ENCODE data around the gene POC5. TPM values are rescaled to one million over a fixed set of nuclear protein-coding genes. Genes with fewer than 3 reads are reported as not detected.
A peak's percentile ranks its signal among the peaks of the same experiment; 100 is the strongest.

POC5 gene
- total RNA-seq, 1 experiment from 2014 or later, result 9.7 TPM

GRCh38 chr5:75716715-75717081 lies 539 bp downstream of the POC5 start:
- Histone ChIP-seq H3K4me1 (ENCODE audit: insufficient read depth, low read length) (peaks cover 6% of the 10 kb centered on the region), H3K4me2 (ENCODE audit: low read length) (peak overlapping the region; percentile 90), H3K27me3 (ENCODE audit: low read length) (no peaks in the 10 kb centered on the region), H3K9ac (ENCODE audit: low read length) (peak overlapping the region; percentile 85), H3K27ac (ENCODE audit: low read length) (peak overlapping the region; percentile 91), H3K36me3 (ENCODE audit: low read depth, low read length) (peaks cover 2% of the 10 kb centered on the region; the same call in 1 of the 2 replicates), H3K9me3 (ENCODE audit: low read length) (no peaks in the 10 kb centered on the region), H3K79me2 (ENCODE audit: low read length) (peaks cover 52% of the 10 kb centered on the region), H4K20me1 (ENCODE audit: low read length) (no peaks in the 10 kb centered on the region), H3K4me3 (ENCODE audit: low read length) (peak overlapping the region; percentile 96), H3F3A (ENCODE audit: low read length, unreplicated experiment) (no peaks in the 10 kb centered on the region), H2AFZ (ENCODE audit: low read length) (peak overlapping the region; percentile 78), H3K9me2 (replicated peaks; ENCODE audit: low read length) (no peaks in the 10 kb centered on the region)
- TF ChIP-seq EZH2 (IDR thresholded peaks at IDR 0.05; ENCODE audit: low read length, unreplicated experiment), result no peak
- TF ChIP-seq EZH2phosphoT487 (IDR thresholded peaks at IDR 0.05; ENCODE audit: borderline replicate concordance, low read length), result no peak
- TF ChIP-seq CTCF (conservative IDR thresholded peaks at IDR 0.05; ENCODE audit: low read depth, low read length), result no peak
- DNase-seq, result no peak
- intact Hi-C loops (cut with micrococcal nuclease), result no loop called here
- BruUV-seq (replicated peaks), result TSS peak; percentile 75
- ChIA-PET CTCF (interaction anchor here (0.7 kb wide), 1 partner anchor 48 kb away, joined by 3 read pairs; no protein-coding TSS in a partner anchor), POLR2A (ENCODE audit: unreplicated experiment) (interaction anchor here (0.7 kb wide), 1 partner anchor 477 kb away, joined by 4 read pairs; no protein-coding TSS in a partner anchor)
- peak; percentile 22 for ATAC-seq

GRCh38 chr5:75712091-75712490 lies 5.1 kb downstream of the POC5 start:
- no peak overlapping the region for H3K4me2 ChIP-seq (ENCODE audit: low read length)
- H3K27ac ChIP-seq (ENCODE audit: low read length), result no peak overlapping the region
- no peaks in the 10 kb centered on the region for H3K9me3 ChIP-seq (ENCODE audit: low read length)
- no peak overlapping the region for H3K9ac ChIP-seq (ENCODE audit: low read length)
- H3K4me3 ChIP-seq (ENCODE audit: low read length), result no peak overlapping the region
- H4K20me1 ChIP-seq (ENCODE audit: low read length), result no peaks in the 10 kb centered on the region
- ChIA-PET POLR2A (ENCODE audit: unreplicated experiment) (no interaction called here), CTCF (no interaction called here)
- H3K4me1 ChIP-seq (ENCODE audit: insufficient read depth, low read length), result peaks cover 6% of the 10 kb centered on the region
- ATAC-seq (no peak), DNase-seq (no peak)
- no TSS peak for BruUV-seq (replicated peaks)
- no peak overlapping the region for H2AFZ ChIP-seq (ENCODE audit: low read length)
- peaks cover 59% of the 10 kb centered on the region for H3K79me2 ChIP-seq (ENCODE audit: low read length)
- no peaks in the 10 kb centered on the region for H3F3A ChIP-seq (ENCODE audit: low read length, unreplicated experiment)
- TF ChIP-seq EZH2 (IDR thresholded peaks at IDR 0.05; ENCODE audit: low read length, unreplicated experiment) (no peak), EZH2phosphoT487 (IDR thresholded peaks at IDR 0.05; ENCODE audit: borderline replicate concordance, low read length) (no peak), CTCF (conservative IDR thresholded peaks at IDR 0.05; ENCODE audit: low read depth, low read length) (no peak)
- H3K27me3 ChIP-seq (ENCODE audit: low read length), result no peaks in the 10 kb centered on the region
- no peaks in the 10 kb centered on the region for H3K9me2 ChIP-seq (replicated peaks; ENCODE audit: low read length)
- intact Hi-C loops (cut with micrococcal nuclease), result no loop called here
- H3K36me3 ChIP-seq (ENCODE audit: low read depth, low read length), result peaks cover 2% of the 10 kb centered on the region; the same call in 1 of the 2 replicates

- H3K27me3 ChIP-seq (ENCODE audit: low read length), result no peaks in the 10 kb centered on the region
- H2AFZ ChIP-seq (ENCODE audit: low read length), result no peak overlapping the region
- DNase-seq (no peak), ATAC-seq (no peak)
- POLR2A ChIA-PET (ENCODE audit: unreplicated experiment), result no interaction called here
- H4K20me1 ChIP-seq (ENCODE audit: low read length), result no peaks in the 10 kb centered on the region
- peaks cover 52% of the 10 kb centered on the region for H3K79me2 ChIP-seq (ENCODE audit: low read length)
- intact Hi-C loops (cut with micrococcal nuclease), result no loop called here
- H3K9ac ChIP-seq (ENCODE audit: low read length), result no peak overlapping the region
- H3K4me1 ChIP-seq (ENCODE audit: insufficient read depth, low read length), result peaks cover 6% of the 10 kb centered on the region
- H3K27ac ChIP-seq (ENCODE audit: low read length), result no peak overlapping the region
- BruUV-seq (replicated peaks), result no TSS peak
- no peak overlapping the region for H3K4me3 ChIP-seq (ENCODE audit: low read length)
- H3F3A ChIP-seq (ENCODE audit: low read length, unreplicated experiment), result no peaks in the 10 kb centered on the region
- no peaks in the 10 kb centered on the region for H3K9me2 ChIP-seq (replicated peaks; ENCODE audit: low read length)
- no peak overlapping the region for H3K4me2 ChIP-seq (ENCODE audit: low read length)
- peaks cover 3% of the 10 kb centered on the region; the same call in 1 of the 2 replicates for H3K36me3 ChIP-seq (ENCODE audit: low read depth, low read length)
- CTCF ChIA-PET, result no interaction called here
- H3K9me3 ChIP-seq (ENCODE audit: low read length), result no peaks in the 10 kb centered on the region
- no peak for TF ChIP-seq CTCF (conservative IDR thresholded peaks at IDR 0.05; ENCODE audit: low read depth, low read length)
- no peak for TF ChIP-seq EZH2 (IDR thresholded peaks at IDR 0.05; ENCODE audit: low read length, unreplicated experiment)
- no peak for TF ChIP-seq EZH2phosphoT487 (IDR thresholded peaks at IDR 0.05; ENCODE audit: borderline replicate concordance, low read length)
Measured at GRCh38 chr5:75711151-75711550, 6.1 kb downstream of the POC5 start.

All from PC-3 (cell line).